GM12892 (cell line): Measurements from ENCODE around the gene TRDN.

Experiments
- POLR2A ChIP-seq: IDR thresholded peaks from 2 replicates; pipeline ENCODE4 v1.6.1; 2011; ENCODE audit warnings: low read depth, low read length, control low read depth
- TAF1 ChIP-seq: IDR thresholded peaks from 2 replicates; pipeline ENCODE4 v1.6.1; 2011; ENCODE audit warnings: low read depth, mild to moderate bottlenecking, control low read depth, low read length, borderline replicate concordance

- TF ChIP-seq TAF1 (no peak), POLR2A (no peak)
Measured at GRCh38 chr6:123448306-123448884, 188.4 kb downstream of the TRDN start.
